Ectodermal cell (in vitro differentiated cells): ENCODE data around the gene ELK4.

ENCODE experiments used
- H3K27ac ChIP-seq: 2 replicates; pipeline ENCODE4 v1.7.0; 2013; ENCODE audit warnings: mild to moderate bottlenecking, low read depth, low read length; ENCODE audit not compliant: insufficient read depth, poor library complexity, severe bottlenecking
- H3K27me3 ChIP-seq: 2 replicates; pipeline ENCODE4 v1.7.0; 2013; ENCODE audit warnings: mild to moderate bottlenecking, low read length; ENCODE audit not compliant: insufficient read depth, control insufficient read depth, poor library complexity, severe bottlenecking
- H3K36me3 ChIP-seq: one replicate; pipeline ENCODE4 v1.7.0; 2013; ENCODE audit warnings: low read length; ENCODE audit not compliant: control insufficient read depth, insufficient read depth
- H3K4me1 ChIP-seq: one replicate; pipeline ENCODE4 v1.7.0; 2013; ENCODE audit warnings: low read length; ENCODE audit not compliant: control insufficient read depth, insufficient read depth
- H3K4me3 ChIP-seq: 2 replicates; pipeline ENCODE4 v1.7.0; 2013; ENCODE audit warnings: low read depth, low read length, control low read depth; ENCODE audit not compliant: insufficient read depth
- H3K9me3 ChIP-seq: 2 replicates; pipeline ENCODE4 v1.7.0; 2013; ENCODE audit warnings: mild to moderate bottlenecking, low read length, moderate library complexity; ENCODE audit not compliant: control insufficient read depth
- WGBS, 2 experiments: methylation state at CpG; one replicate each; pipeline ENCODE4 v1.1.7; 2013; ENCODE audit warnings: missing lambda C conversion rate in 2 of 2; 5-methylcytosine and 5-hydroxymethylcytosine counted together

The ELK4 gene

GRCh38 chr1:205672395-205672889, 40.6 kb upstream of the ELK4 start:
- no peak overlapping the region for H3K4me3 ChIP-seq
- no peak overlapping the region for H3K27ac ChIP-seq
- 71 to 74% methylated on average over 11 of the region's 11 CpGs for WGBS, 2 experiments
- peaks cover 74% of the 10 kb centered on the region for H3K4me1 ChIP-seq
- no peaks in the 10 kb centered on the region for H3K9me3 ChIP-seq
- H3K36me3 ChIP-seq = no peaks in the 10 kb centered on the region
- no peaks in the 10 kb centered on the region for H3K27me3 ChIP-seq

DNA sequence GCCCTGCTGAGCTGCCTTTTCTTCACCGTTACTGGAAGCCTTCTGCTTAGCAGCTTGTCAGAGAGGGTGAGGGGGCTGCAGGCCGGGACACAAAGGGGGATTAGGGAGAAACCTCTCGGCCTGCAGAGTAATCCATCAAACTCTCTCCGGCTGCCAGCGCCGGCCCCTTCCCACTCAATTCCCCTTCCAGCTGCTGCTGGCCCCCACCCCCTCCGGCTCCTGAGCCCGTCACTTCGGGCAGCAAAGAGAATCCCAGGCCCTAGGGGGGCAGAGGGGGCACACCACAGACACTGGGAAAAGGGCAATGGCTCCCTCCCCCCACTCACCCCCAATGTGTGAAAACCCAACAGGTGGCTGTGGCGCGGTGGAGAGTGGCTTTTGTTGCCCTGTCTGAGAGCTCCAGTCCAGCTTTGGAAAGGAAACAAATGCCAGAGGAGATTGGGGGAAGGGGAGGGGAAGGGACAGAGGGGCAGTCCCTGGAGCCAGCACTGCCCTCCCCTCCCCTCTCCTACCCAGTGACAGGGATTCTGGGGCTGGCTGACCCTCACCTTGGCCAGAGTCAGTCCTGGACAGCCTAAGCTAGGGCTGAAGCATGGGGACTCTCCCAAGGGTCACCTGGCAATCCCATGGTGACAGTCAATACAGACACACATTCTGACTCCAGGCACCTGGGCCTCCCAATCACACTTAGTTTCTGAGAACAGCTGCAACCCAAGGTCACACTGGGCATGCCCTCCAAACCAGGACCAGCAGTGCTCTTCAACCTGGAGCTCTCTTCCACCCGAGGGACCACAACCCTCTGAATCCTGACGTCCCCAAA, 39.0 kb upstream of the ELK4 start:
- H3K4me1 ChIP-seq = peaks cover 75% of the 10 kb centered on the region
- H3K4me3 ChIP-seq = peak overlapping the region; percentile 26

DNA sequence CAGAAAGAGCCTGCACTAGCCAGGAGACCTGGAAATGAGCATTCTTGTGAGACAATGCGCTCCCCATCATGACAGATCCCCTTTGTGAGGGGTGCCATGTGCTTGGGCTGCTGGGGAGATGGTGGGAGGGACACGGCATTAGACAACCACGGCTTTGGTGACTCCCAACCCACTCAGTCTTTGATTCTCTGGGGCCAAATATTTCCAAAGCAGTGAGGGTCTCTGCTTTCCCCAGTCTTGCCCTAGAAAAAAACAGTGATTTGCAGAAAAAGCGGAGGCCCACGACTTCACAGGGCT, 38.3 kb upstream of the ELK4 start:
- peak overlapping the region; percentile 26 for H3K4me3 ChIP-seq
- 19 to 20% methylated on average over 5 of the region's 5 CpGs for whole genome bisulfite sequencing, 2 experiments
- no peaks in the 10 kb centered on the region for H3K36me3 ChIP-seq
- no peaks in the 10 kb centered on the region for H3K9me3 ChIP-seq
- peak overlapping the region; percentile 98 for H3K27ac ChIP-seq
- peaks cover 80% of the 10 kb centered on the region for H3K4me1 ChIP-seq
- H3K27me3 ChIP-seq = no peaks in the 10 kb centered on the region

More for the DNA sequence above, 39.0 kb upstream of the ELK4 start:
- 4 to 5% methylated on average over 13 of the region's 13 CpGs for WGBS, 2 experiments
- no peaks in the 10 kb centered on the region for H3K36me3 ChIP-seq
- H3K27ac ChIP-seq = peak overlapping the region; percentile 98
- H3K9me3 ChIP-seq = no peaks in the 10 kb centered on the region
- H3K27me3 ChIP-seq = no peaks in the 10 kb centered on the region

DNA sequence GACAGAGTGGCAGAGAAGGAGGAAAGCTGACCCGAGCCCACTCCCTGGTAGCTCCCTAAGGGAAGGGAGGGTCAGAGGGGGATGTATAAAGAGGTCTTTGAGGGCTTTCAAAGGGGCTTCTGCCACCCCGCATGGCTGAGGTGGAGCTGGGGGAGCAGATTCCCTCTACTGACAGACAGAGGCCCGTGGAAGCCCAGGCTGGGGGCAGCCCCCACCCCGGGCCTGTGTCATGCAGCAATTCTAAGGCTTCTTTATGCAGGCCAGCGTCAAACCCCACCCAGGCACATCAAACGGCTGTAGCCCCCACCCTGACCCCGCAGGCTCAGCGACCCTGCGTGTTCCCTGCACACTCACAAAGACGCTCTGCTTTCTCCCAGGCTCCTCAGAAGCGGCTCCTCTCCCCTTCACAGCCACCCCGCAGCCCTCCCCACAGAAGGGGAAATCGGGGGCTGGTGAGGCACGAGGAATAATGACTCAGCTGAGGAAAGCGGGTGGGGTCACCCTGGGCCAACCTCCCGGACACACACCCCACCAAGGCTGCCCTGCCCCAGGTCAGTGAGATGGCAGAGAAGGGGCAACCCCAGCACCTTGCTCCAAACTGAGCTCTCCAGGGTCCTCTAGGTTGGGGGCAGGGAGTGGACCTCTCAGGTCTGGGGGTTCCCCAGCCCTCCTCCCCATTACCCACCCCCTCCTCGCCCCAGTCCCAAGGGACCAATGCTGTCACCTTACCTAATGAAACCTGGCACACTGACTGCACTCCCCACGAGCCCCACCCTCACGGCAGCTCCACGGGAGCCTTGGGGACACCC, 37.7 kb upstream of the ELK4 start:
- Histone ChIP-seq H3K4me1 (peaks cover 80% of the 10 kb centered on the region), H3K27ac (peak overlapping the region; percentile 98), H3K4me3 (peak overlapping the region; percentile 26), H3K27me3 (no peaks in the 10 kb centered on the region), H3K36me3 (no peaks in the 10 kb centered on the region), H3K9me3 (no peaks in the 10 kb centered on the region)
- 11 to 16% methylated on average over 20 of the region's 20 CpGs for WGBS, 2 experiments

DNA sequence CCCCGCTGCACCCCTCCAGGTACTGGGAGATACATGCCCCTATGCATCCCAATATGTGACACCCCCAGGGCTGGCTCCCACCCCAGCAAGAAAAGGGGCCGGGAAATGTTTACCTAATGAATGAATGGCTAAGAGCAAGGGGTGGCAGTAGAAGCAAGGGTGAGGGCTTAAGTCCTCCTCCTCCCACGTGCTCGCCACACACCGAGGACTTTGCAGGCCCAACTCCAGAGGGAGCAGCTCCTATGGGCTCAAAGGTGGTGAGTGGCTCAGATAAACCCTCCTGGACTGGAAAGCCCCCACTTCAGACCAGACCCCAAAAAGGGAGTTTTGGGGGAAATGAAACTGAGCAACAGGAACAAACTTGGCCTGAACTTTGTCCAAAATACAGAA, 37.1 kb upstream of the ELK4 start:
- peak overlapping the region; percentile 98 for H3K27ac ChIP-seq
- H3K4me3 ChIP-seq = no peak overlapping the region
- H3K36me3 ChIP-seq = no peaks in the 10 kb centered on the region
- H3K4me1 ChIP-seq = peaks cover 78% of the 10 kb centered on the region
- H3K9me3 ChIP-seq = no peaks in the 10 kb centered on the region
- 51 to 53% methylated on average over 5 of the region's 5 CpGs for WGBS, 2 experiments
- no peaks in the 10 kb centered on the region for H3K27me3 ChIP-seq

GRCh38 chr1:205667909-205668643, 36.3 kb upstream of the ELK4 start:
- WGBS, 2 experiments = 83 to 87% methylated on average over 11 of the region's 11 CpGs
- Histone ChIP-seq H3K4me3 (no peak overlapping the region), H3K9me3 (no peaks in the 10 kb centered on the region), H3K27me3 (no peaks in the 10 kb centered on the region), H3K4me1 (peaks cover 74% of the 10 kb centered on the region), H3K36me3 (peaks cover under 1% of the 10 kb centered on the region), H3K27ac (no peak overlapping the region)

GRCh38 chr1:205666372-205667166, 34.8 kb upstream of the ELK4 start:
- no peaks in the 10 kb centered on the region for H3K27me3 ChIP-seq
- no peak overlapping the region for H3K4me3 ChIP-seq
- H3K4me1 ChIP-seq = peaks cover 76% of the 10 kb centered on the region
- 91 to 92% methylated on average over 6 of the region's 6 CpGs for WGBS, 2 experiments
- H3K27ac ChIP-seq = no peak overlapping the region
- no peaks in the 10 kb centered on the region for H3K9me3 ChIP-seq
- H3K36me3 ChIP-seq = peaks cover 3% of the 10 kb centered on the region

GRCh38 chr1:205665201-205666045, 33.6 kb upstream of the ELK4 start:
- Histone ChIP-seq H3K36me3 (peaks cover 3% of the 10 kb centered on the region), H3K4me1 (peaks cover 71% of the 10 kb centered on the region), H3K27me3 (no peaks in the 10 kb centered on the region), H3K9me3 (no peaks in the 10 kb centered on the region), H3K4me3 (no peak overlapping the region), H3K27ac (no peak overlapping the region)
- WGBS, 2 experiments = 61 to 67% methylated on average over 8 to 9 of the region's 9 CpGs
